PC-9 (cell line): ENCODE data around the gene IFT122.

Experiments
- EZH2 ChIP-seq: fragments of 200-600 bp; sonication (generic); IDR thresholded peaks from 2 replicates; pipeline ENCODE4 v1.8.0; 2017; ENCODE audit warnings: antibody characterized with exemption, low read depth
- TF ChIP-seq, protein P1 (sequence below): fragments of 200-600 bp; sonication (generic); conservative IDR thresholded peaks from 2 replicates; pipeline ENCODE4 v1.6.1; 2017; ENCODE audit warnings: mixed run types, antibody characterized with exemption, mild to moderate bottlenecking, moderate library complexity

DNA sequence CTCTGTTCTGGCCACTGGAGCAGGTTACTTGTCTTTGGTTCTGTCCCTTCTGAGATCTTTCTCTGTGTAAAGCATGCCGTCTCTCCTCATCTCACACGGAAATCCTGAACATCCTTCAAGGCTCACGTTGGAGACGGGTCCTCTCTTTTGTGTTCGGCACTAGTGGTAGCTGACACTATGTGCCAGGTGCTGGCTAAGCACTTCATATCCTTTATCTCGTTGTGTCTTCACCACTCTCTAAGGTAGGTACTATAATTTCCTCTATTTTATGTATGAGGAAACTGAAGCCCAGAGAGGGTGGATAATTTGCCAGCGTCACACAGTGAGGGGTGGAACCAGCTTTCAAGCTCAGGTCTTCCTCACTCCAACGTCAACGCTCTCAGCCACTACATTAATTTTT lies 1.2 kb downstream of the IFT122 start:
- TF ChIP-seq, protein P1, sequence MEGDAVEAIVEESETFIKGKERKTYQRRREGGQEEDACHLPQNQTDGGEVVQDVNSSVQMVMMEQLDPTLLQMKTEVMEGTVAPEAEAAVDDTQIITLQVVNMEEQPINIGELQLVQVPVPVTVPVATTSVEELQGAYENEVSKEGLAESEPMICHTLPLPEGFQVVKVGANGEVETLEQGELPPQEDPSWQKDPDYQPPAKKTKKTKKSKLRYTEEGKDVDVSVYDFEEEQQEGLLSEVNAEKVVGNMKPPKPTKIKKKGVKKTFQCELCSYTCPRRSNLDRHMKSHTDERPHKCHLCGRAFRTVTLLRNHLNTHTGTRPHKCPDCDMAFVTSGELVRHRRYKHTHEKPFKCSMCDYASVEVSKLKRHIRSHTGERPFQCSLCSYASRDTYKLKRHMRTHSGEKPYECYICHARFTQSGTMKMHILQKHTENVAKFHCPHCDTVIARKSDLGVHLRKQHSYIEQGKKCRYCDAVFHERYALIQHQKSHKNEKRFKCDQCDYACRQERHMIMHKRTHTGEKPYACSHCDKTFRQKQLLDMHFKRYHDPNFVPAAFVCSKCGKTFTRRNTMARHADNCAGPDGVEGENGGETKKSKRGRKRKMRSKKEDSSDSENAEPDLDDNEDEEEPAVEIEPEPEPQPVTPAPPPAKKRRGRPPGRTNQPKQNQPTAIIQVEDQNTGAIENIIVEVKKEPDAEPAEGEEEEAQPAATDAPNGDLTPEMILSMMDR: no peak
- no peak for TF ChIP-seq EZH2
